HG03196 (cell line): ENCODE measurements around the gene ISLR2.
"Not testable (repeated sequence)": the region's sequence is repeated elsewhere in the genome, so short reads cannot be mapped to it uniquely, and the experiment has no call there.

ENCODE experiments used
- ATAC-seq: cut with Tn5 transposase; IDR thresholded peaks from one replicate; pipeline ENCODE4 v1.9.1; 2021; ENCODE audit not compliant: unreplicated experiment

ISLR2 gene

GRCh38 chr15:74155766-74156417, 25.5 kb downstream of the ISLR2 start:
- ATAC-seq: no peak

DNA sequence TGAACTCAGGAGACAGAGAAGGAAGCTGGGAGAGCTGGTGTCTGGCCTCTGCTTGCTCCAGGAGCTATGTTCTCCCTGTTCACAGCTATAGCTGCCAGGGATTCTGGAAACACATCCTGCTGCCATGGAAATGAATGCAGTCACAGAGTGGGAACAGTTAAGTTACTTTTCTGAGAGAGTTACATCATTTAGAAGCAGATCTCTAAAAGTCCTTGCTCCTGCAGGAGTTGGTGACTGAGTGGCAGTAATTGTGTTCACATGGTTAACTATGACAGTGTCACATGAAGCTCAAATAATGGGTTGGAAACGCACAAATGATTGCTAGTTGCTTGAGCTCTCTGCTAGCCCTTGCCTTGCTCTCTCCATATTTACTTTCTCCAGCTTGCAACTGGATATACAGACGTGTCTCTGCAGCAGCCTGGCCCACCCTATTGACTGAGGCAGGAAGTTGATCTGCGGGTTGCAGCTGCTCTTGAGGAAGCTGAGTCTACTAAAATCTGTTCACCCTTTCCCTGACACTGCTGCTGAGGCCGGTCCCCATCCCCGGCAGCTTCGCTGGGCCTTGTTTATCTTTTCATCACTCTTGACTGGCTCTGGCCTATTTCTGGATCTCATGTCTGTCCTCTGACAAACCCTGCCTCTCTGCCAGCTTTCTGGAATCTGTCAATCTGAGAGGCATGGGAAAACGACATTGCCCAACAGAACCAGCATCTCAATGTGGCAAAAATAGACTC, 26.5 kb downstream of the ISLR2 start:
- ATAC-seq: no peak

- no peak for ATAC-seq
Observed at GRCh38 chr15:74157868-74158827, 27.8 kb downstream of the ISLR2 start.

DNA sequence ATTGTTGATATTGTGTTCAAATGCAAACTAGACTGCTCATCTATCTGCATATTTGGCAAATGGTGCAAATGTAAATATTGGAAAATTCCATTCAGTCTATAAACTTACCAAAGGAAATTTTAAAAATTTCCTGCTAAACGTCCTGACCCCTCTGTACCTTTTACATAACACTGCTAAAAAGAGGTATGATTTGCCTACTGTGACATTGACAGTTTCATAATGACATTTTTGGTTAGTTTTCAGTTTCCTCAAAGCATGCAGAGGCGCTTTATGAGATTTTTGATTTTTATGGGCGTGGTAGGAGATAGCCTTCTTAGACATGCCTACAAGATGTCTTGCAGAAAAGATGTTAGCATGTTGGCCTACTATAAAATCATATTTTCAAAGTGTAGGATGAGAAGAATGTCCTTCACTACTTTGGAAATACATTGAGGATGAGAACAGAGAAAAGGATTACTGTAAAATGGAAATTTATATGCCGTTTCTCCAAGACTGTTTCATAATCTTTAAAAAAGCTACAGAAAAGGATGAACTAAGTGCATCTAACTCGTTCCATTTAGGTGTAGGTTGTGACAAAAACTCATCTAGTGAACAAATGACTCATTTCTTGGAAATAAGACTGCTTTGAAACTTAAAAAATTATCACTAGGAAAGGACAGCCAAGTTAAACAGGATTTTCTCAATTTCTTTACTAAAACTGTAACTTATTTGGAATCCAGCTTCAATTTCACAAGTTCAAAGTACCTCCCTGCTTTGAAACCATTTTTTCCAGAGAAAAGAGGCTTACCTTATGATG, 28.7 kb downstream of the ISLR2 start:
- peak; percentile 55 for ATAC-seq

- ATAC-seq: no peak
Observed at GRCh38 chr15:74159773-74160172, 29.4 kb downstream of the ISLR2 start.

- not testable (repeated sequence) for ATAC-seq
Observed at GRCh38 chr15:74160390-74160789, 30.0 kb downstream of the ISLR2 start.

DNA sequence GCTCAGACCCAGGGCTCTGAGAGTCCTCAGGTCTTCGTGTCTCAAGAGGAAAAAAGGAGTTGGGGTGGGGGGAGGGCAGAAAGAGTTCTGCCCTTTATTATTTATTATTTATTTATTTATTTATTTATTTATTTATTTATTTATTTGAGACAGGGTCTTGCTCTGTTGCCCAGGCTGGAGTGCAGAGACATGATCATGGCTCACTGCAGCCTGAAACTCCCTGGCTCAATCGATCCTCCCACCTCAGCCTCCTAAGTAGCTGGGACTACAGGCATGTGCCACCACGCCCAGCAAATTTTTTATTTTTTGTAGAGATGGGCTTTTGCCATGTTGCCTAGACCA, 31.8 kb downstream of the ISLR2 start:
- ATAC-seq: not testable (repeated sequence)

GRCh38 chr15:74165461-74165860, 35.1 kb downstream of the ISLR2 start:
- ATAC-seq: no peak

GRCh38 chr15:74167891-74168331, 37.5 kb downstream of the ISLR2 start:
- no peak for ATAC-seq

- no peak for ATAC-seq
Observed at GRCh38 chr15:74168711-74169126, 38.3 kb downstream of the ISLR2 start.

GRCh38 chr15:74170071-74170844, 39.9 kb downstream of the ISLR2 start:
- no peak for ATAC-seq

DNA sequence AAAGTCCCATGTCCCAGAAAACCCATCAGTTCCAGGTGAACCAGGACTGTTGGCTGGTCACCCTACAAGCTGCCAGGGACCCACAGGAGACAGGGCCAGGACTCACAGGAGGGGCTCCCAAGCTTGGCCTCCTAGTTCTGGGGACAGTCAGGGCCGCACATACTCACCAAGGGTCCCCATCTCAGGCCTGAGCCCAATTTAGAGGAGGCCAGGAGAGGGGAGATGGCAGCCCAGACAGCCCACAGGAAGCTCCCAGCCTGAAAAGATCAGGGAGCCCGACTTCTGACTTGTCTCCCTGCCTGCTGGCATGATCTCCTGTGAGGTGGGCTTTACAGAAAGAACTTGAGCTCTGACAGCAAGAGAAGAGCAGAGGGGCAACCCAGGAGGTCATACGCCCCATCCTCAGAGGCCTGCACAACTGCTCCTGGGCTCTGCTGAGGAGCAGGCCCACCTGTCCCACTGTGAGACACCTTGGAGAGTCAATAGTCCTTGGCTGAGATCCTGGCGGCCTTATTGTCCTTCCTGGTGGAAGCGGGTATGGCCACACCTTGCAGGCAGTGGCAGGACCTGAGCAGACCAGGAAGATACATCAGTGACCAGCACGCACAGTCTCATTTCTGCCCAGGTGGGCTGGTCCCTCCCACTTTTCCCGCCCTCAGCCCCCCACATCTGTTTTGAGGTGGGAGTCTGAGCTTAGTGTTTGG, 40.6 kb downstream of the ISLR2 start:
- no peak for ATAC-seq

GRCh38 chr15:74171965-74172541, 41.7 kb downstream of the ISLR2 start:
- ATAC-seq: no peak

- ATAC-seq: no peak
Observed at GRCh38 chr15:74172701-74173379, 42.5 kb downstream of the ISLR2 start.

- ATAC-seq: no peak
Observed at GRCh38 chr15:74173380-74174218, 43.2 kb downstream of the ISLR2 start, which contains the start of gene ISLR. TSS of gene ISLR (plus strand) at chr15:74173710. CDS start at chr15:74174859, 1,149 bp downstream.

GRCh38 chr15:74174219-74174957, 44.0 kb downstream of the ISLR2 start:
- no peak for ATAC-seq

GRCh38 chr15:74174958-74175253, 44.5 kb downstream of the ISLR2 start:
- ATAC-seq: no peak
